ENCODE results near the gene TAF4.

Gene TAF4

GRCh38 chr20:61927826-61928541 lies 137.7 kb downstream of the TAF4 start:
- no peak for ATAC-seq
- TF ChIP-seq ZNF70 (CRISPR knock-in tag; IDR thresholded peaks at IDR 0.05) = no peak

GRCh38 chr20:61927193-61927825 lies 138.4 kb downstream of the TAF4 start:
- no peak for ATAC-seq
- TF ChIP-seq CREB5 (CRISPR knock-in tag; IDR thresholded peaks at IDR 0.05; ENCODE audit: low read depth) (no peak), ARNTL (CRISPR knock-in tag; IDR thresholded peaks at IDR 0.05; ENCODE audit: borderline replicate concordance, low read depth) (no peak), PATZ1 (CRISPR knock-in tag; IDR thresholded peaks at IDR 0.05; ENCODE audit: borderline replicate concordance) (no peak), ESRRG (CRISPR knock-in tag; IDR thresholded peaks at IDR 0.05) (no peak), ZC3H10 (CRISPR knock-in tag; IDR thresholded peaks at IDR 0.05) (no peak), ZFP3 (CRISPR knock-in tag; IDR thresholded peaks at IDR 0.05) (no peak), SNAI2 (CRISPR knock-in tag; IDR thresholded peaks at IDR 0.05) (no peak), CSDC2 (CRISPR knock-in tag; IDR thresholded peaks at IDR 0.05) (no peak), ZNF8 (CRISPR knock-in tag; IDR thresholded peaks at IDR 0.05) (no peak)

- ATAC-seq = no peak
- TF ChIP-seq ZNF8 (CRISPR knock-in tag; IDR thresholded peaks at IDR 0.05) (no peak), BACH2 (CRISPR knock-in tag; IDR thresholded peaks at IDR 0.05; ENCODE audit: borderline replicate concordance) (no peak), TCF4 (CRISPR knock-in tag; IDR thresholded peaks at IDR 0.05; ENCODE audit: borderline replicate concordance) (no peak), POU6F1 (CRISPR knock-in tag; IDR thresholded peaks at IDR 0.05; ENCODE audit: borderline replicate concordance, low read depth) (no peak), OSR1 (CRISPR knock-in tag; IDR thresholded peaks at IDR 0.05) (no peak), TOX (CRISPR knock-in tag; IDR thresholded peaks at IDR 0.05; ENCODE audit: borderline replicate concordance) (no peak), ESRRG (CRISPR knock-in tag; IDR thresholded peaks at IDR 0.05) (no peak), CSRNP3 (CRISPR knock-in tag; IDR thresholded peaks at IDR 0.05) (no peak), ZNF70 (CRISPR knock-in tag; IDR thresholded peaks at IDR 0.05) (no peak), ARNTL (CRISPR knock-in tag; IDR thresholded peaks at IDR 0.05; ENCODE audit: borderline replicate concordance, low read depth) (no peak), PATZ1 (CRISPR knock-in tag; IDR thresholded peaks at IDR 0.05; ENCODE audit: borderline replicate concordance) (no peak), ZC3H10 (CRISPR knock-in tag; IDR thresholded peaks at IDR 0.05) (no peak), TSHZ2 (CRISPR knock-in tag; IDR thresholded peaks at IDR 0.05) (no peak), CSDC2 (CRISPR knock-in tag; IDR thresholded peaks at IDR 0.05) (no peak), ISL1 (CRISPR knock-in tag; IDR thresholded peaks at IDR 0.05) (no peak)
Measured at GRCh38 chr20:61926796-61927192, 138.9 kb downstream of the TAF4 start.
